Kidney (tissue), 14 donors: Measurements from ENCODE around the gene HEXIM1. TPM values are rescaled to one million over a fixed set of nuclear protein-coding genes. Genes with fewer than 3 reads are reported as not detected.

Source experiments
- DNase-seq, 5 donors: peaks; one replicate each; pipeline ENCODE4 v3.0.0-alpha.2; 2013 to 2020
- FAIRE-seq: peaks from 2 replicates; lab custom pipeline; 2012; peaks lifted over from hg19 to GRCh38; lab: Jason Lieb, UNC
- H3K27ac ChIP-seq, 2 donors: one replicate each; pipeline ENCODE4 v1.7.0; 2013; ENCODE audit warnings: low read depth in 2 of 2, low read length in 2 of 2, inconsistent platforms in 1 of 2
- H3K27me3 ChIP-seq: one replicate; pipeline ENCODE4 v1.7.1; 2013; ENCODE audit warnings: low read length, inconsistent platforms; ENCODE audit not compliant: control insufficient read depth, insufficient read depth
- H3K36me3 ChIP-seq, 3 donors: one replicate each; pipeline versions ENCODE4 v1.7.0 to v1.7.1; 2013; ENCODE audit warnings: low read length in 3 of 3, control low read depth in 1 of 3, inconsistent platforms in 1 of 3; ENCODE audit not compliant: insufficient read depth in 3 of 3, control insufficient read depth in 2 of 3
- H3K4me1 ChIP-seq, 3 donors: one replicate each; pipeline versions ENCODE4 v1.7.0 to v1.7.1; 2013; ENCODE audit warnings: low read length in 3 of 3, inconsistent platforms in 1 of 3, low read depth in 1 of 3; ENCODE audit not compliant: control insufficient read depth in 2 of 3, insufficient read depth in 2 of 3
- H3K4me3 ChIP-seq, 3 donors: one replicate each; pipeline versions ENCODE4 v1.7.0 to v1.8.1; 2013; ENCODE audit warnings: low read length in 3 of 3, control low read depth in 1 of 3, inconsistent platforms in 1 of 3
- H3K9ac ChIP-seq, 3 donors: one replicate each; pipeline versions ENCODE4 v1.7.0 to v1.7.1; 2013; ENCODE audit warnings: low read length in 3 of 3, control low read depth in 1 of 3, inconsistent platforms in 1 of 3
- H3K9me3 ChIP-seq, 3 donors: one replicate each; pipeline versions ENCODE4 v1.7.0 to v1.7.1; 2013; ENCODE audit warnings: low read length in 3 of 3, control low read depth in 1 of 3, inconsistent platforms in 1 of 3; ENCODE audit not compliant: control insufficient read depth in 2 of 3, insufficient read depth in 1 of 3
- intact Hi-C: fragments of 100-400 bp; cut with DNase I; formaldehyde crosslinking; loops from one replicate; pipeline ENCODE4 v1.11.1; 2022
- polyA plus RNA-seq: library from polyadenylated mRNA; stranded (reverse); fragments of 350-450 nt; fragmentation: Illumina TruSeq; extraction: RNeasy Lipid Tissue Mini Kit (QIAGEN cat#74804); gene quantifications from one replicate; pipeline ENCODE4 v1.2.3, GENCODE V29; 2014; ENCODE audit warnings: low read depth, low replicate concordance; ENCODE audit not compliant: insufficient read depth
- total RNA-seq: library from RNA; stranded (reverse); fragmentation: NEBNext Ultra II Directional; extraction: Animal tissue kit (Norgen Biotek cat#: 25700); gene quantifications from one replicate; pipeline ENCODE4 v1.2.1, GENCODE V29; 2021
- TF ChIP-seq, protein P1 (sequence below): IDR thresholded peaks from 3 replicates; pipeline ENCODE4 v1.5.1; 2012; ENCODE audit warnings: mild to moderate bottlenecking, moderate library complexity, borderline replicate concordance; ENCODE audit not compliant: insufficient read depth; ENCODE audit errors: extremely low read depth
- donor health status: control.
- donor health status: control.
- donor health status: control.
- donor health status: control.
- donor health status: control.
- donor health status: DM: yes; HTN: yes; CAD: no.
- donor health status: Normal renal cell carcinoma (clear cell type).

Gene HEXIM1
- total and polyA plus RNA-seq, 2 donors from 2014 or later, result 25.0 to 34.7 TPM

DNA sequence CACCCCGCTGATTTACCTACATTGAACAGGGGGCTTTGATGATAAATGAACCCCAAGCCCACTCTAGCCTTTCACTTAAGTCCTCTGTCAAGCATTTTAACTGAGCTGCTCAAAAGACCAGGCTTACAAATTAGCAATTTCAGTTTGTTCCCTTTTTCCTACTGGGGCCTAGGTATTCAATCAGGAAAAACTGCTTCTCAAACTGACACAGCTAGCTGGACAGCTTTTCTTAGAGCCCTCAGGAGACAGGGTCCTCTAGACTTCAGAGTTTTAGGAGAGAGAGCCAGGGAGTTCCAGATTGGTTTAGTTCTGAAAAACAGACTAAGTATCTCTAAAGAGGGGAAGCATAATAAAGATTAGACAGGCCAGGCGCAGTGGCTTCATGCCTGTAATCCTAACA is 7.2 kb downstream of the HEXIM1 start:
- Histone ChIP-seq H3K9ac (peak overlapping the region in 1 of 3 donors; percentile 40), H3K36me3 (no peaks in the 10 kb centered on the region), H3K27me3 (no peaks in the 10 kb centered on the region), H3K4me3 (no peak overlapping the region), H3K27ac (no peak overlapping the region), H3K4me1 (peaks cover 3 to 26% (median 19%) of the 10 kb centered on the region in 3 donors), H3K9me3 (no peaks in the 10 kb centered on the region)
- intact Hi-C loops, result no loop called here
- FAIRE-seq (no peak), DNase-seq (peak in 1 of 5 donors; percentile 29)
- TF ChIP-seq, protein P1, sequence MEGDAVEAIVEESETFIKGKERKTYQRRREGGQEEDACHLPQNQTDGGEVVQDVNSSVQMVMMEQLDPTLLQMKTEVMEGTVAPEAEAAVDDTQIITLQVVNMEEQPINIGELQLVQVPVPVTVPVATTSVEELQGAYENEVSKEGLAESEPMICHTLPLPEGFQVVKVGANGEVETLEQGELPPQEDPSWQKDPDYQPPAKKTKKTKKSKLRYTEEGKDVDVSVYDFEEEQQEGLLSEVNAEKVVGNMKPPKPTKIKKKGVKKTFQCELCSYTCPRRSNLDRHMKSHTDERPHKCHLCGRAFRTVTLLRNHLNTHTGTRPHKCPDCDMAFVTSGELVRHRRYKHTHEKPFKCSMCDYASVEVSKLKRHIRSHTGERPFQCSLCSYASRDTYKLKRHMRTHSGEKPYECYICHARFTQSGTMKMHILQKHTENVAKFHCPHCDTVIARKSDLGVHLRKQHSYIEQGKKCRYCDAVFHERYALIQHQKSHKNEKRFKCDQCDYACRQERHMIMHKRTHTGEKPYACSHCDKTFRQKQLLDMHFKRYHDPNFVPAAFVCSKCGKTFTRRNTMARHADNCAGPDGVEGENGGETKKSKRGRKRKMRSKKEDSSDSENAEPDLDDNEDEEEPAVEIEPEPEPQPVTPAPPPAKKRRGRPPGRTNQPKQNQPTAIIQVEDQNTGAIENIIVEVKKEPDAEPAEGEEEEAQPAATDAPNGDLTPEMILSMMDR, result no peak

DNA sequence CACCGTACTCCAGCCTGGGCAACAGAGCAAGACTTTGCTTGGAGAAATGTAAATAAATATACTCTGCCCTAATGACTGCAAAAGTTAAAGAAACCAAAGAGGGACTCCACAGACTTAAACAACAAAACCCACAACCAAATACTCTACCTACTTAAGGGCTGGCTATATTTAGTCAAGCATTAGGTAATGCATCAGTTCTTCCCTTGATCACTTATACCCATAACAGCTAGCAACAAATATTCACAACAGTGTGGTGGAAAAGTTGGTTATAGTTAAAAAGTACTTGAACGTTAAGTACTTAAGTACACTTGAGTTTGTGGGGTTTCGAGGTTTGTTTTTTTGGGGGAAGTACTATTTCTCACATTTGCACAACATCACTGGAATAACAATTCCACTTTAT is 8.0 kb downstream of the HEXIM1 start:
- TF ChIP-seq, protein P1, result no peak
- H3K9me3 ChIP-seq, result no peaks in the 10 kb centered on the region
- no peaks in the 10 kb centered on the region for H3K27me3 ChIP-seq
- DNase-seq, result no peak
- intact Hi-C loops, result no loop called here
- FAIRE-seq, result no peak
- no peak overlapping the region for H3K9ac ChIP-seq
- peaks cover 3 to 20% (median 16%) of the 10 kb centered on the region in 3 donors for H3K4me1 ChIP-seq
- no peaks in the 10 kb centered on the region for H3K36me3 ChIP-seq
- H3K27ac ChIP-seq, result no peak overlapping the region
- no peak overlapping the region for H3K4me3 ChIP-seq

DNA sequence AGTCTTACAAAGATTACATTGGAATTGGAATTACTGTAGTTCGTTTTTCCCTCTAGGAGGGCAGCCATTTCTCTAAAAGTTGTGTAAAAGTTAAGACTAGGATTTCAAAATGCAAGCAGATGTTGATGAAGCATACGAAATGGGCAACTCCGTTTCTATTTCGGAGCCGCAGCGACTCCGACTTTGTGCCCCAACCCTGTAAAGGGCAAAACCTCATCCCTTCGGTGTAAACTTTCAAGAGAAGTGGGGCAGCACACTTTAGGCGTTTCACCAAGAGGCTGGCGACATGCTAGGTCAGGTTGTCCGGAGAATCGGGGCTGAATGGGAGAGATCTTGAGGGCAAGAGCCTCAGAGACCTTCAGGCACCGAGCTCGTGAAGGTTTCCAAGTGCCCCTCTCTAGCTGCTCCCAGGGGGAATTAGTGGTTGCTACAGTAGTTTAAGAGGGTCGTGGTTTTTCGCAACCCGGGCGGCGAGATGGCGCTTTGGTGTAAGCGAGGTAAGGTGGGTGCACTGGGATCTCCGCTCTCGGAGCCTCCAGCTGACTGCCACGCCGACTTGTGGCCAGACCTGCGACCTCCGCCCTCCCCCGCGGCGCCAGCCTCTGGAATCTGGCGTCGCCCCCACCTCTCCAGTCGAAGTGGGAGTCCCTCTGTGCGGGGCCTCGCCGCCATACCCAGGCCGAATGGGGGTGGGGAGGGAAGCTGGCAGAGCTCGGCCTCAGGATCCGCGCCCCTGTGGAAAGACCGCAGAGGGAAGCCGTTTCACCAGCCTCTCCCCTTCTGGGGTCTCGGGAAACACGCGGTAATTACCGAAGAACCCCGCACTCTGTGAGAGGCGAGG is 12.4 kb downstream of the HEXIM1 start:
- Histone ChIP-seq H3K9ac (peak overlapping the region; percentile 80 to 99 (median 95)), H3K27me3 (no peaks in the 10 kb centered on the region), H3K9me3 (no peaks in the 10 kb centered on the region), H3K27ac (peak overlapping the region; percentile 100), H3K36me3 (peaks cover 0 to 5% (median 0%) of the 10 kb centered on the region in 3 donors), H3K4me1 (peaks cover 0 to 23% (median 14%) of the 10 kb centered on the region in 3 donors), H3K4me3 (peak overlapping the region; percentile 81 to 96 (median 90))
- TF ChIP-seq, protein P1, result peak; percentile 20
- intact Hi-C loops, result no loop called here
- DNase-seq (peak; percentile 93 to 96 (median 95)), FAIRE-seq (no peak)
